Measurements from ENCODE around the gene SAV1. TPM values are rescaled to one million over a fixed set of nuclear protein-coding genes. Genes with fewer than 3 reads are reported as not detected.

Gene SAV1
- total and polyA plus RNA-seq, 2 experiments from 2014 or later: 74.2 to 82.8 TPM

DNA sequence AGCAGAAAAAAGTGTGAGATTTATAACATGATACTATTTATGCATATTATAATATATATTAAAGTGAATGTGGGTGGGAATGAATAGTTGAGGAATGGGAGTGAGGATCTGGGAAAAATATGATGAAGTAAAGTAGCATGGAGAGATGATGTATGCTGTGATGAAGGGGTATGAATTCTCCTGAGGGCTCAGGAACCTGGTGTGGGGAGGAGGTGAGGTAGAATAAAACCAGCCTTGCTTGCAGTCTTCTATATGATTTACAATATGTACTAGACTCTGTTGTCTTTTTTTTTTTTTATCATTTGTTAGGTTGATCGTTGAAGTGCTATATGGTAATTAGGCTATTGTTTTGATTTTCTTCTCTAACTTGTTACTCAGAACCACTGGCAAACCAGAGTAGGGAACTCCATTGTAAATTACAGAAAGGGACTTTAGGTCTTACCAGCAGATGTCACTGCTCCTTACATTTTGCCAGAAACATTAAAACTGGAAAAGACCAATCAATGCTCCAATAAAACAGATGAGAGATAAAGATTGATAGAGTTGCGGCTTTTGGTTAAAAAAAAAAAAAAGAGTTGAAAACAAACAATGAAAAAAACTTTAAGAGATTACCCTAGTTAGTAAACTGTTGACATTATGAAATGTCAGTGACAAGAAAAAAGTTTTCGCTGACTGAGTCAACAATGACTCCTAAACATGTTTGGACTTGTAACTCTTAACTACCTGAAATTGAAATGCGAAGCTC is 68.2 kb downstream of the SAV1 start:
- H3K4me1 ChIP-seq (ENCODE audit: insufficient read depth): peaks cover 8% of the 10 kb centered on the region; the same call in 1 of the 2 replicates
- Mint-ChIP-seq H3K4me3 (no peak overlapping the region), H3K4me1 (peaks cover 10% of the 10 kb centered on the region; the same call in 2 of the 3 replicates), H3K36me3 (ENCODE audit: low read depth) (no peaks in the 10 kb centered on the region), H3K27me3 (ENCODE audit: insufficient read depth, low read depth, poor library complexity) (peaks cover 2% of the 10 kb centered on the region), H3K27ac (peak overlapping the region; percentile 32), H3K9me3 (no peaks in the 10 kb centered on the region)
- H3K4me3 ChIP-seq: no peak overlapping the region
- no peak overlapping the region for H2AFZ ChIP-seq
- H4K20me1 ChIP-seq (replicated peaks; ENCODE audit: insufficient read depth): no peaks in the 10 kb centered on the region
- DNase-seq (ENCODE audit: low spot score) (peak; percentile 68), ATAC-seq (peak; percentile 80)
- no peaks in the 10 kb centered on the region for H3F3A ChIP-seq (replicated peaks; ENCODE audit: low read depth)
- H3K27ac ChIP-seq (ENCODE audit: low read depth): 0 out of 2 replicates have a peak overlapping the region, but pooled peaks have one; percentile 39
- no peak for TF ChIP-seq ZNF331 (CRISPR knock-in tag; IDR thresholded peaks at IDR 0.05; ENCODE audit: low read depth)
- TF ChIP-seq STAT1 (IDR thresholded peaks at IDR 0.05; ENCODE audit: unreplicated experiment): no peak
- TF ChIP-seq POLR2AphosphoS5 (IDR thresholded peaks at IDR 0.05; ENCODE audit: low read depth): no peak
- no peak for TF ChIP-seq JUNB (IDR thresholded peaks at IDR 0.05; ENCODE audit: unreplicated experiment)
- TF ChIP-seq EZH2phosphoT487 (IDR thresholded peaks at IDR 0.05; ENCODE audit: unreplicated experiment): no peak
- TF ChIP-seq CTCF (conservative IDR thresholded peaks at IDR 0.05; ENCODE audit: low read depth in 2 of 2): peak; percentile 69 to 80
- TF ChIP-seq ZNF114 (CRISPR knock-in tag; IDR thresholded peaks at IDR 0.05): no peak
- no peaks in the 10 kb centered on the region for H3K36me3 ChIP-seq (ENCODE audit: insufficient read depth)
- H3K9me2 ChIP-seq (ENCODE audit: insufficient read depth): no peaks in the 10 kb centered on the region
- no peaks in the 10 kb centered on the region for H3K79me2 ChIP-seq (replicated peaks; ENCODE audit: insufficient read depth)
- H3K27me3 ChIP-seq (ENCODE audit: insufficient read depth): no peaks in the 10 kb centered on the region
- peak overlapping the region; percentile 4; the same call in 1 of the 2 replicates for H3K4me2 ChIP-seq

- no peaks in the 10 kb centered on the region for H4K20me1 ChIP-seq (replicated peaks; ENCODE audit: insufficient read depth)
- H3K9me3 Mint-ChIP-seq: no peaks in the 10 kb centered on the region
- H3K27ac ChIP-seq (ENCODE audit: low read depth): no peak overlapping the region
- no peak overlapping the region for H3K4me3 Mint-ChIP-seq
- H3K36me3 ChIP-seq (ENCODE audit: insufficient read depth): no peaks in the 10 kb centered on the region
- ATAC-seq (no peak), DNase-seq (ENCODE audit: low spot score) (no peak)
- no peak overlapping the region for H2AFZ ChIP-seq
- peaks cover 18% of the 10 kb centered on the region for H3K4me1 ChIP-seq (ENCODE audit: insufficient read depth)
- no peak overlapping the region for H3K4me3 ChIP-seq
- no peak overlapping the region for H3K27ac Mint-ChIP-seq
- H3K79me2 ChIP-seq (replicated peaks; ENCODE audit: insufficient read depth): no peaks in the 10 kb centered on the region
- H3K27me3 Mint-ChIP-seq (ENCODE audit: insufficient read depth, low read depth, poor library complexity): peaks cover 2% of the 10 kb centered on the region
- H3F3A ChIP-seq (replicated peaks; ENCODE audit: low read depth): no peaks in the 10 kb centered on the region
- H3K27me3 ChIP-seq (ENCODE audit: insufficient read depth): no peaks in the 10 kb centered on the region
- H3K4me2 ChIP-seq: no peak overlapping the region
- no peaks in the 10 kb centered on the region for H3K36me3 Mint-ChIP-seq (ENCODE audit: low read depth)
- H3K9me2 ChIP-seq (ENCODE audit: insufficient read depth): no peaks in the 10 kb centered on the region
- peaks cover 19% of the 10 kb centered on the region for H3K4me1 Mint-ChIP-seq
- no peak for TF ChIP-seq POLR2AphosphoS5 (IDR thresholded peaks at IDR 0.05; ENCODE audit: low read depth)
- no peak for TF ChIP-seq NANOG (IDR thresholded peaks at IDR 0.05; ENCODE audit: borderline replicate concordance)
- TF ChIP-seq ZNF114 (CRISPR knock-in tag; IDR thresholded peaks at IDR 0.05): no peak
- TF ChIP-seq ZNF331 (CRISPR knock-in tag; IDR thresholded peaks at IDR 0.05; ENCODE audit: low read depth): no peak
- TF ChIP-seq JUNB (IDR thresholded peaks at IDR 0.05; ENCODE audit: unreplicated experiment): no peak
- TF ChIP-seq CREB1 (CRISPR knock-in tag; IDR thresholded peaks at IDR 0.05; ENCODE audit: low read depth): no peak
- TF ChIP-seq EZH2phosphoT487 (IDR thresholded peaks at IDR 0.05; ENCODE audit: unreplicated experiment): no peak
- TF ChIP-seq STAT1 (IDR thresholded peaks at IDR 0.05; ENCODE audit: unreplicated experiment): no peak
- TF ChIP-seq, protein P1, sequence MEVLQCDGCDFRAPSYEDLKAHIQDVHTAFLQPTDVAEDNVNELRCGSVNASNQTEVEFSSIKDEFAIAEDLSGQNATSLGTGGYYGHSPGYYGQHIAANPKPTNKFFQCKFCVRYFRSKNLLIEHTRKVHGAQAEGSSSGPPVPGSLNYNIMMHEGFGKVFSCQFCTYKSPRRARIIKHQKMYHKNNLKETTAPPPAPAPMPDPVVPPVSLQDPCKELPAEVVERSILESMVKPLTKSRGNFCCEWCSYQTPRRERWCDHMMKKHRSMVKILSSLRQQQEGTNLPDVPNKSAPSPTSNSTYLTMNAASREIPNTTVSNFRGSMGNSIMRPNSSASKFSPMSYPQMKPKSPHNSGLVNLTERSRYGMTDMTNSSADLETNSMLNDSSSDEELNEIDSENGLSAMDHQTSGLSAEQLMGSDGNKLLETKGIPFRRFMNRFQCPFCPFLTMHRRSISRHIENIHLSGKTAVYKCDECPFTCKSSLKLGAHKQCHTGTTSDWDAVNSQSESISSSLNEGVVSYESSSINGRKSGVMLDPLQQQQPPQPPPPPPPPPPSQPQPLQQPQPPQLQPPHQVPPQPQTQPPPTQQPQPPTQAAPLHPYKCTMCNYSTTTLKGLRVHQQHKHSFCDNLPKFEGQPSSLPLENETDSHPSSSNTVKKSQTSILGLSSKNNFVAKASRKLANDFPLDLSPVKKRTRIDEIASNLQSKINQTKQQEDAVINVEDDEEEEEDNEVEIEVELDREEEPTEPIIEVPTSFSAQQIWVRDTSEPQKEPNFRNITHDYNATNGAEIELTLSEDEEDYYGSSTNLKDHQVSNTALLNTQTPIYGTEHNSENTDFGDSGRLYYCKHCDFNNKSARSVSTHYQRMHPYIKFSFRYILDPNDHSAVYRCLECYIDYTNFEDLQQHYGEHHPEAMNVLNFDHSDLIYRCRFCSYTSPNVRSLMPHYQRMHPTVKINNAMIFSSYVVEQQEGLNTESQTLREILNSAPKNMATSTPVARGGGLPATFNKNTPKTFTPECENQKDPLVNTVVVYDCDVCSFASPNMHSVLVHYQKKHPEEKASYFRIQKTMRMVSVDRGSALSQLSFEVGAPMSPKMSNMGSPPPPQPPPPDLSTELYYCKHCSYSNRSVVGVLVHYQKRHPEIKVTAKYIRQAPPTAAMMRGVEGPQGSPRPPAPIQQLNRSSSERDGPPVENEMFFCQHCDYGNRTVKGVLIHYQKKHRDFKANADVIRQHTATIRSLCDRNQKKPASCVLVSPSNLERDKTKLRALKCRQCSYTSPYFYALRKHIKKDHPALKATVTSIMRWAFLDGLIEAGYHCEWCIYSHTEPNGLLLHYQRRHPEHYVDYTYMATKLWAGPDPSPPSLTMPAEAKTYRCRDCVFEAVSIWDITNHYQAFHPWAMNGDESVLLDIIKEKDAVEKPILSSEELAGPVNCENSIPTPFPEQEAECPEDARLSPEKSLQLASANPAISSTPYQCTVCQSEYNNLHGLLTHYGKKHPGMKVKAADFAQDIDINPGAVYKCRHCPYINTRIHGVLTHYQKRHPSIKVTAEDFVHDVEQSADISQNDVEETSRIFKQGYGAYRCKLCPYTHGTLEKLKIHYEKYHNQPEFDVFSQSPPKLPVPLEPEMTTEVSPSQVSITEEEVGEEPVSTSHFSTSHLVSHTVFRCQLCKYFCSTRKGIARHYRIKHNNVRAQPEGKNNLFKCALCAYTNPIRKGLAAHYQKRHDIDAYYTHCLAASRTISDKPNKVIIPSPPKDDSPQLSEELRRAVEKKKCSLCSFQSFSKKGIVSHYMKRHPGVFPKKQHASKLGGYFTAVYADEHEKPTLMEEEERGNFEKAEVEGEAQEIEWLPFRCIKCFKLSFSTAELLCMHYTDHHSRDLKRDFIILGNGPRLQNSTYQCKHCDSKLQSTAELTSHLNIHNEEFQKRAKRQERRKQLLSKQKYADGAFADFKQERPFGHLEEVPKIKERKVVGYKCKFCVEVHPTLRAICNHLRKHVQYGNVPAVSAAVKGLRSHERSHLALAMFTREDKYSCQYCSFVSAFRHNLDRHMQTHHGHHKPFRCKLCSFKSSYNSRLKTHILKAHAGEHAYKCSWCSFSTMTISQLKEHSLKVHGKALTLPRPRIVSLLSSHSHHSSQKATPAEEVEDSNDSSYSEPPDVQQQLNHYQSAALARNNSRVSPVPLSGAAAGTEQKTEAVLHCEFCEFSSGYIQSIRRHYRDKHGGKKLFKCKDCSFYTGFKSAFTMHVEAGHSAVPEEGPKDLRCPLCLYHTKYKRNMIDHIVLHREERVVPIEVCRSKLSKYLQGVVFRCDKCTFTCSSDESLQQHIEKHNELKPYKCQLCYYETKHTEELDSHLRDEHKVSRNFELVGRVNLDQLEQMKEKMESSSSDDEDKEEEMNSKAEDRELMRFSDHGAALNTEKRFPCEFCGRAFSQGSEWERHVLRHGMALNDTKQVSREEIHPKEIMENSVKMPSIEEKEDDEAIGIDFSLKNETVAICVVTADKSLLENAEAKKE (CRISPR knock-in tag; IDR thresholded peaks at IDR 0.05): no peak
- TF ChIP-seq EZH2 (IDR thresholded peaks at IDR 0.05; ENCODE audit: low read depth, unreplicated experiment): no peak
Measured at GRCh38 chr14:50598765-50599164, 69.3 kb downstream of the SAV1 start.

Data from GM23338 (cell line).